ENCODE data around the gene KRT32.

DNA sequence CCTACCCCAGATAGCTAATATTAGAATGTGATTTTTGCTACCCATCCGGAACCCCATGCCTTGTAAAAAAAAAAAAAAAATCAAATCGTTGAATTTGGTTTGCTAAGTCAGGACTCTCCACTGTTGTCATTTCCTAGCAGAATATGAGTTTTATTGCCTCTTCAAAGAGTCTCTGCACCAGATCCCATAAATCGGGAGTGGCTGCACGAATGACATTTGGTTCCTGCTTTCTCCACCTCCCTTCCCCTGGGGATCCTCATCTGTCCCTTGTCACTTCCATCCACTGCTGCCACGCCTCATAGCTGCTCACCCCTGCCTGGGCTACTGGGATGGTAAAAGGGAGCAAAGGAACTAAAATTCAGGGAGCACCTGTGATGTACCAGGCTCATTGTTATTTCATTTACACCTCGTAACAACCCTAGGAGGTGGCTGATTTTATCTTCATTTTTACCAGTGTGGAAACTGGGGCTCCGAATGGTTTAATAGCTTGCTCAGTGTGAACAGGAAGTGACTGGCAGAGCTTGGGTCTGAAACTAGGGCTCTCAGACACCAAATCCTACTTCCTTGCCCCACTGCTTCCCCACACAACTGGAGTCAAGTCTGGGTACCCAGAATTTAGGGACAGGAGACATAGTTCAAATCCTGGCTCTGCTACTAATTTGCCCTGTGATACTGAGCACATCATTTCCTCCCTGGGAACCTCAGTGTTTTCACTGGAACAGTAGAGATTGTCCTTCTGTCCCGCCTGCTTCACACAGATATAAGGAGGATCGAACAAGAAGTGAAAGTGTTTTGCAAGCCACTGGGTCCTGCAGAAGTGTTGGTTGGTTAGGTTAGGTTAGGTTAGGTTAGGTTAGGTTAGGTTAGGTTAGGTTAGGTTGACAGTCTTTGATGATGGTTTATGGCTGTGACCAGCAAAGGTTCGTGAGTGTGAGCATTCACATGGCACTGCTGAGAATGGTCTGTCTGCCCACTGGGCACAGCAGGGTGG is 23.1 kb upstream of the KRT32 start:
- no peak for TF ChIP-seq EZH2 (IDR thresholded peaks at IDR 0.05; ENCODE audit: insufficient read depth, poor library complexity, severe bottlenecking)
- TF ChIP-seq EZH2phosphoT487 (IDR thresholded peaks at IDR 0.05; ENCODE audit: insufficient read depth, low read depth): no peak

All from GM23248 (cell line).